HFFc6 (cell line): Measurements from ENCODE around the gene COMMD1. TPM values are rescaled to one million over a fixed set of nuclear protein-coding genes. Genes with fewer than 3 reads are reported as not detected.

Experiments
- DNase-seq: peaks from one replicate; pipeline ENCODE4 v3.0.0-alpha.2; 2018
- H3K27ac Mint-ChIP-seq: 2 replicates; pipeline ENCODE4 v1.8.0; 2020; ENCODE audit warnings: mild to moderate bottlenecking, mixed read lengths
- H3K27me3 Mint-ChIP-seq: 2 replicates; pipeline ENCODE4 v1.8.0; 2021; ENCODE audit warnings: mild to moderate bottlenecking, moderate library complexity, mixed read lengths; ENCODE audit not compliant: insufficient read depth
- H3K36me3 Mint-ChIP-seq: 2 replicates; pipeline ENCODE4 v1.8.0; 2021; ENCODE audit warnings: low read depth, mixed read lengths
- H3K4me1 Mint-ChIP-seq: 2 replicates; pipeline ENCODE4 v1.8.0; 2020; ENCODE audit warnings: low read depth, mixed read lengths
- H3K4me3 Mint-ChIP-seq: 2 replicates; pipeline ENCODE4 v1.8.0; 2020; ENCODE audit warnings: mild to moderate bottlenecking, moderate library complexity, mixed read lengths
- H3K9me3 Mint-ChIP-seq: 2 replicates; pipeline ENCODE4 v1.8.0; 2020; ENCODE audit warnings: mild to moderate bottlenecking, mixed read lengths
- total RNA-seq, 6 experiments: library from RNA; stranded (reverse); fragmentation: NEBNext Ultra II Directional; extraction: Animal tissue kit (Norgen Biotek cat#: 25700); gene quantifications; 2 replicates in 1 of 6; 3 replicates in 5 of 6; pipeline ENCODE4 v1.2.3, GENCODE V29; 2021
- TF ChIP-seq, protein P1 (sequence below): fragments of 200-600 bp; sonication (generic); IDR thresholded peaks from 2 replicates; pipeline ENCODE4 v1.5.0; 2021; ENCODE audit warnings: antibody characterized with exemption, mild to moderate bottlenecking

COMMD1 gene
- total RNA-seq, 6 experiments from 2014 or later: 41.1 to 53.6 (median 48.3) TPM

DNA sequence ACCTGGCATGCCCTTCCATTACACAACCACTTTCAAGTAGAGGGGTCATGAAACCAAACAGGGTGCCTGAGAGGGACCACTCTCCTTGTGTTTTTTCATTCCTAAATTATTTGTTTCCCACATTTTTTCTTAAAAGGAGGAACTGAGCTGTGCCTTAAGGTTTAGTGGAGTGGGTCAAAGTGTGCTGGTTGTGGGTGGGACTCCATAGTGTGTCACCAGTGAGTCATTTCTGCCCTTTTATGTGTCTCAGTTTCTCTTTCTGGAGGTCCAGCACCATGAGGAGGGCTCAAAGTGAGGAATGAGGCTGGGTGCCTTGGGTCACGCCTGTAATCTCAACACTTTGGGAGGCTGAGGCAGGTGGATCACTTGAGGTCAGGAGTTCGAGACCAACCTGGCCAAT, 37.8 kb downstream of the COMMD1 start:
- H3K4me3 Mint-ChIP-seq: no peak overlapping the region
- peaks cover 27% of the 10 kb centered on the region for H3K4me1 Mint-ChIP-seq
- H3K27me3 Mint-ChIP-seq: no peaks in the 10 kb centered on the region
- TF ChIP-seq, protein P1, sequence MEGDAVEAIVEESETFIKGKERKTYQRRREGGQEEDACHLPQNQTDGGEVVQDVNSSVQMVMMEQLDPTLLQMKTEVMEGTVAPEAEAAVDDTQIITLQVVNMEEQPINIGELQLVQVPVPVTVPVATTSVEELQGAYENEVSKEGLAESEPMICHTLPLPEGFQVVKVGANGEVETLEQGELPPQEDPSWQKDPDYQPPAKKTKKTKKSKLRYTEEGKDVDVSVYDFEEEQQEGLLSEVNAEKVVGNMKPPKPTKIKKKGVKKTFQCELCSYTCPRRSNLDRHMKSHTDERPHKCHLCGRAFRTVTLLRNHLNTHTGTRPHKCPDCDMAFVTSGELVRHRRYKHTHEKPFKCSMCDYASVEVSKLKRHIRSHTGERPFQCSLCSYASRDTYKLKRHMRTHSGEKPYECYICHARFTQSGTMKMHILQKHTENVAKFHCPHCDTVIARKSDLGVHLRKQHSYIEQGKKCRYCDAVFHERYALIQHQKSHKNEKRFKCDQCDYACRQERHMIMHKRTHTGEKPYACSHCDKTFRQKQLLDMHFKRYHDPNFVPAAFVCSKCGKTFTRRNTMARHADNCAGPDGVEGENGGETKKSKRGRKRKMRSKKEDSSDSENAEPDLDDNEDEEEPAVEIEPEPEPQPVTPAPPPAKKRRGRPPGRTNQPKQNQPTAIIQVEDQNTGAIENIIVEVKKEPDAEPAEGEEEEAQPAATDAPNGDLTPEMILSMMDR: no peak
- no peak overlapping the region for H3K27ac Mint-ChIP-seq
- no peaks in the 10 kb centered on the region for H3K9me3 Mint-ChIP-seq
- no peak for DNase-seq
- H3K36me3 Mint-ChIP-seq: no peaks in the 10 kb centered on the region

DNA sequence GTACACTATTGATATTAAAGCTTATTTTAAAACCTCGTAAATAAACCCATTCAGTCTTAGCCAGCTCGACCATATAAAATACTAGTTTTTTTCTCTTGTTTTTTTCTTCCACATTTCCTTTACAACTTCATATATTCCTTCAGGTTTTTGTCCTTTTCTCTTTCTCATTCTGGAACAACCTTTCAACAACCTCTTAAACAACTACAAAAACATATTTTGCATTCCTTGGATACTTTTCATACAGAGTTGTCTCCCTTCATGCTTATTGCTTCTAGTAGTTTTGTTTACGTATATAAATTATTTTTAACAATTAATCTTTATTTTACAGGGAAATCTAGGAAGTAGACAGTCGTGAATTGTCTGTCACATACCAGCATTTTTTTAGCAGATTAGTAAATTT, 41.2 kb downstream of the COMMD1 start:
- Mint-ChIP-seq H3K27ac (peak overlapping the region; percentile 0; the same call in 1 of the 2 replicates), H3K27me3 (peaks cover 1% of the 10 kb centered on the region; the same call in 1 of the 2 replicates), H3K4me3 (no peak overlapping the region), H3K4me1 (peaks cover 50% of the 10 kb centered on the region), H3K36me3 (peaks cover 10% of the 10 kb centered on the region), H3K9me3 (0 out of 2 replicates have a peak, but pooled peaks cover 6% of the 10 kb centered on the region)
- TF ChIP-seq, protein P1: no peak
- DNase-seq: no peak

DNA sequence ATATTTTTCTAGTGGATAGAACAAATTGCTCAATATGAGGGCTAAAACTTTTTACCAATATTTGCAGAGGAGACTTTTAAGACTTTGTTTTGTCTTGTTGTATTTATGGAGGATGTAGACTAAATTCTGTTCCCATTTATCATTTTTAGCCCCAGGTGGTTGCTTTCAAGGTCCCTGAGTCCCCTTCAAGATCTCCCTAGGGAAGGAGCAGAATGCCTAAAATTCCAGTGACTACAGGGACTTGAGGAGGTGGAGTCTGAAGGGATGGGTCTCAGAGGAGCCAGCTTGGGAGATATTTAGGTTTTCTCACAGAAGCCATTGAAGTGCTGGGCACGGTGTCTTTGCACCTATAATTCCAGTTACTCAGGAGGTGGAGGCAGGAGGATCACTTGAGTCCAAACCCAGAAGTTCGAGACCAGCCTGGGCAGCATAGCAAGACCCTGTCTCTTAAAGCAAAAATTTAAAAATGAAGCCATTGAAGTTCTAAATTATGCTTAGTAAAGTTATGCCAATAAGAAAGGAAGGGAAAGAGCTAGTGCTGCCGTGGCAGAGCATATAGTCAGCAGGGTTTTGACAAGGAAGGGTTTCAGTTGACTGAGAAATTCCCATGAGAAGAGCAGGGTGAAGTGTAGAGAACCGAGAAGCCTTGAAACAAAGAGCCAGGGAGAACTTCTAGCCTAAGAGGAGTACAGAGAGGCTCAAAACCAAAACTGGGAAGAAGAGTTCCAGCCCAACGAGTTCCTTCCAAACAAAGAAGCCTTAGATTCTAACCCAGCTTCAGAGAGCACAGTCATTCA, 43.4 kb downstream of the COMMD1 start:
- H3K4me1 Mint-ChIP-seq: peaks cover 47% of the 10 kb centered on the region
- peaks cover 4% of the 10 kb centered on the region; the same call in 1 of the 2 replicates for H3K27me3 Mint-ChIP-seq
- H3K36me3 Mint-ChIP-seq: peaks cover 23% of the 10 kb centered on the region
- no peak for DNase-seq
- H3K4me3 Mint-ChIP-seq: no peak overlapping the region
- H3K9me3 Mint-ChIP-seq: peaks cover 19% of the 10 kb centered on the region; the same call in 1 of the 2 replicates
- H3K27ac Mint-ChIP-seq: no peak overlapping the region
- TF ChIP-seq, protein P1: no peak

DNA sequence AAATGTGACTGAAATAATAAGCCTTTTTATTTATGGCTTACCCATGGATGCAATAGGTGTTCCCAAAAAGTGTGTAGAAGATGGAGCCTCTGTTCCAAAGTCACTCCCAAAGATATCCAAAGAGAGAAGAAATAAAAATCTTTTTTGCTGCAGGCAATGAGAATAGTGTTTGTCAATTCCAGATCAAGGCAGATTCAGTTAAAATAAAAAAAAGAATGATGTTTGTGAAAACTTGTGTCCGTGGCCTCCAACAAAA, 43.9 kb downstream of the COMMD1 start:
- DNase-seq: no peak
- Mint-ChIP-seq H3K9me3 (peaks cover 19% of the 10 kb centered on the region; the same call in 1 of the 2 replicates), H3K27me3 (peaks cover 4% of the 10 kb centered on the region; the same call in 1 of the 2 replicates), H3K36me3 (peaks cover 23% of the 10 kb centered on the region), H3K4me3 (no peak overlapping the region), H3K27ac (no peak overlapping the region), H3K4me1 (peaks cover 47% of the 10 kb centered on the region)
- TF ChIP-seq, protein P1: no peak

DNA sequence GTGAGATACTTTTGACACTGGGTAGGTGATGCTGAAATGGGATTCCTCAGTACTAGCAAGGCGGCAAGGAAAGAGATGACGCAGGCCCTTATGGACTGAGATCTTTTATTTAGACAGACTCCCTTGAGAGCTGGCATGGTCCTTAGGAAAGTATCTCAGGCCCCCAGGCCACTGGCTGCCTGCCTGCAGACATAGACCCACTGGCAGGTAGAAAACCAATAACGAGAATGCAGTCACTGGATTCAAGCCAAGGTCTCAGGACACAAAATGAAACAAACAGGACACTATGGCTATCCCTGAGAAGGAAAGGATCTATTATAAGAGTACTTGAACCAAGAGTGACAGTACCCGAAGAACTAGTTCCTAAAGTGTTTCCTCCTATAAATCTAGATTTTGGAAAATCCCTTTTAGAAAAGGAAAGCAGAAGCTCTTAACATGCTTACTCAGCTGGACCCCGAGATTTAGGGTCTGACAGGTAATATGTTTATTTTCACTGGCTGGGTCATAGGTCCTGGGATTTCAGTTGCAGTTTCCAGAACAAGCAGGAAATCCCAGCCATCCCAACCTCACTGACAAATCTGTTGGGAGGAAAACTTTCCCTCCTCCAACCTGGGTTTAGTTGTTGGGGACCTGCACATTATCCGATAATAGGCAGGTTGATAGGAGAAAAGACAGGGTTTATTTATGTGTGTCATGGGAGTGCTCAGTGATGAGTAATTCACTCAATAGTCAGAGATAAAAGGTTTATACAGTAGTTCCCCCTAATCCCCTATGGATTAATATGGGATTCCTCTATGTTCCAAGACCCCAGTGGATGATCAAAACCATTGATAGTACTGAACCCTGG, 44.5 kb downstream of the COMMD1 start:
- no peak for DNase-seq
- Mint-ChIP-seq H3K36me3 (peaks cover 23% of the 10 kb centered on the region), H3K4me3 (no peak overlapping the region), H3K27me3 (peaks cover 4% of the 10 kb centered on the region; the same call in 1 of the 2 replicates), H3K4me1 (peaks cover 47% of the 10 kb centered on the region), H3K9me3 (peaks cover 19% of the 10 kb centered on the region; the same call in 1 of the 2 replicates), H3K27ac (no peak overlapping the region)
- TF ChIP-seq, protein P1: no peak
